Activated CD4-positive, alpha-beta T cell treated with anti-CD3 and anti-CD28 coated beads for 4 hours (primary cell): ENCODE results near the gene DCAF6.
A peak's percentile ranks its signal among the peaks of the same experiment; 100 is the strongest.

Experiments
- DNase-seq, 2 donors: peaks; one replicate each; pipeline ENCODE4 v3.0.0-alpha.2; 2020

DCAF6 gene

DNA sequence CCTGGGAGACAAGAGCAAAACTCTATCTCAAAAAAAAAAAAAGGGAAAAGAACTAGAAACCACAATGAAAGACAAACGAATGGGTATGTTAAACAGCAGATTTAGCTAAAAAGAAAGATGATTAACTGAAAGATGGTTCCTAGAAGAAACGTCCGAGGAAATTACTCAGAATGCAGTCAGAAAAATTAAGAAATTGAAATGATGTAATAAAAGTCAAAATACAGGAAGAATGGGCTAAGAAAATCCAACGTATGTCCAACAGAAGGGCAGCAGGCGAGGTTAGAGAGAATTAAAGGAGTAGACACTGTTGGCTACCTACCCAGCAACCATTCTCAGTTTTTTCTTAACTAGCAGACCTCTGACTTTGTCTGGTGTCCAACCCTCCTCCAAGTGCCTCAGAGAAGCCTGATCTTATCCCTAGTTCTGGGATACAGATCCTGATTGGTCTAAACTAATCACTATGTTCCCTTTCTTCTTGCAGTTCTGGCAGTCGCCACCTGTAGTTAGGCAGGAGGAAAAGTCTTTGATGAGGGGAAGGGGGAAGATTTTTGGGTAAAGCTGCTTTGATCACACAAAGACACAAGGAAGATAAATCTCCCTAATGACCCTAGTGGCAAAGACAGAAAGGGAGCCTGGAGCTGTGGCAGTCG lies 174.5 kb downstream of the DCAF6 start:
- no peak for DNase-seq

GRCh38 chr1:168112673-168113305 lies 176.3 kb downstream of the DCAF6 start:
- DNase-seq: peak; percentile 39 to 40

- DNase-seq: no peak
Observed at GRCh38 chr1:168114845-168115244, 178.4 kb downstream of the DCAF6 start.

DNA sequence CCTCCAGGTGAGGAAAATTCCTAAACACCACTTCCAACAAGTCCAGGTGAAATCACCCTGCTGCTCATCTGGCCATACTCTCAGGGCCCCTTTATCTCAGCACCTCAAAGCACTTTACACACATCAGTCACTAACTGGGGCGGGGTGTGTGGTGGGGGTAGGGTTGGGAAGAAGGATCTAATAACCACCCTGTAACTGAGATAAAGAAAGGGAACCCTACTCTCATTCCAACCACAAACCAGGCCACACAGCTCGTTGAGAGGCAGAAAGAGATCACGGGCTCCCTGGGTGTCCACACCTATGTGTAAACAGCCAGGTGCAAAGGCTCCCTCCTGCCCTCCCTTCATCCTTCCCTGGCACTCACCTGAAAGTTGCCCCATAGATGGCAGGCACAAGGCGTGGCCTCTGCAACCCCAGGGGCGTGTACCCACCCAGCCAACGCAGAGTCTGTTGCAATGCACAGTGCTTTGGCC lies 179.9 kb downstream of the DCAF6 start:
- no peak for DNase-seq

- no peak for DNase-seq
Observed at GRCh38 chr1:168119750-168120149, 183.3 kb downstream of the DCAF6 start.

- DNase-seq: no peak
Observed at GRCh38 chr1:168121401-168122011, 185.0 kb downstream of the DCAF6 start.

DNA sequence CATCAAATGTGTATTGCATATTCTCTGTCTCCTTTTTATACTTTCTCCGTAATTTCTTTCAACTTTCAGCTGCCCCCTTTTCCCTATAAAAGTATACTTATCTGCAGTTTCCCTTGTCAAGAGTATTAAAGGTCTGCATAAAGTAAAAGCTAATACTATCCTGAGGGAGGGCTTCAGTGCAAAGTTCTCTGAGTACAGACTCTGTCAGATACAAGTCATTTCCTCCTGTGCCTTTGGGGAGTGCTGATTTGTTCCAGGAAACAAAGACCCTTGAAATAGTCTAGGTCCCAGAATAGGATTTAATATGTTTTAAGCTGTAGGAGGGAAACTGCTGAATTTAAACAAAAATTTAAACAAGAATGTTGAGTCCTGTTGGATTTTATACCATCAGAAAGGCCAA lies 188.6 kb downstream of the DCAF6 start:
- no peak for DNase-seq
